Keratinocyte (primary cell): ENCODE results near the gene P3H2. TPM values are rescaled to one million over a fixed set of nuclear protein-coding genes. Genes with fewer than 3 reads are reported as not detected.

Experiments used
- DNase-seq: peaks from one replicate; pipeline ENCODE4 v3.0.0-alpha.2; 2011; ENCODE audit warnings: low read depth, missing footprints, low spot score
- FAIRE-seq: peaks from 2 replicates; lab custom pipeline; 2011; peaks lifted over from hg19 to GRCh38; lab: Jason Lieb, UNC
- H2AFZ ChIP-seq: 2 replicates; pipeline ENCODE4 v1.6.0; 2012; ENCODE audit warnings: low read length, control low read depth, inconsistent platforms; ENCODE audit not compliant: control insufficient read depth
- H3K27ac ChIP-seq: 2 replicates; pipeline ENCODE4 v1.5.1; 2011; ENCODE audit warnings: low read length; ENCODE audit not compliant: control insufficient read depth, insufficient read depth
- H3K27me3 ChIP-seq: 3 replicates; pipeline ENCODE4 v1.6.0; 2011; ENCODE audit warnings: low read length; ENCODE audit not compliant: control insufficient read depth, insufficient read depth; ENCODE audit errors: extremely low read depth
- H3K36me3 ChIP-seq, 2 experiments: 2 replicates in 1 of 2; 3 replicates in 1 of 2; pipeline ENCODE4 v1.5.1; 2011; ENCODE audit warnings: low read length in 2 of 2, mild to moderate bottlenecking in 1 of 2; ENCODE audit not compliant: control insufficient read depth in 2 of 2, insufficient read depth in 2 of 2; ENCODE audit errors: extremely low read depth in 1 of 2
- H3K4me1 ChIP-seq: 3 replicates; pipeline ENCODE4 v1.5.1; 2011; ENCODE audit warnings: low read length; ENCODE audit not compliant: control insufficient read depth, insufficient read depth; ENCODE audit errors: extremely low read depth
- H3K4me2 ChIP-seq: 3 replicates; pipeline ENCODE4 v1.6.0; 2011; ENCODE audit warnings: low read depth, low read length; ENCODE audit not compliant: control insufficient read depth, insufficient read depth; ENCODE audit errors: extremely low read depth
- H3K4me3 ChIP-seq, 3 experiments: fragments of 200-600 bp in 1 of 3; sonication (generic) in 1 of 3; 2 replicates in 2 of 3; 3 replicates in 1 of 3; pipeline ENCODE4 v1.5.1; 2011 to 2016; ENCODE audit warnings: low read length in 3 of 3, mild to moderate bottlenecking in 3 of 3, control low read depth in 2 of 3, inconsistent platforms in 1 of 3, low read depth in 1 of 3, mixed read lengths in 1 of 3, mixed run types in 1 of 3, moderate library complexity in 1 of 3; ENCODE audit not compliant: control insufficient read depth in 2 of 3, insufficient read depth in 2 of 3; ENCODE audit errors: extremely low read depth in 1 of 3
- H3K79me2 ChIP-seq: 2 replicates; pipeline ENCODE4 v1.6.0; 2012; ENCODE audit warnings: low read length; ENCODE audit not compliant: control insufficient read depth, insufficient read depth
- H3K9ac ChIP-seq: 3 replicates; pipeline ENCODE4 v1.6.0; 2011; ENCODE audit warnings: low read length; ENCODE audit not compliant: control insufficient read depth, insufficient read depth; ENCODE audit errors: extremely low read depth
- H3K9me1 ChIP-seq: 3 replicates; pipeline ENCODE4 v1.6.0; 2011; ENCODE audit warnings: low read length; ENCODE audit not compliant: control insufficient read depth, insufficient read depth; ENCODE audit errors: extremely low read depth
- H3K9me3 ChIP-seq: 2 replicates; pipeline ENCODE4 v1.5.1; 2012; ENCODE audit warnings: low read depth, low read length; ENCODE audit not compliant: control insufficient read depth
- H4K20me1 ChIP-seq: 3 replicates; pipeline ENCODE4 v1.6.0; 2011; ENCODE audit warnings: low read length; ENCODE audit not compliant: control insufficient read depth, insufficient read depth; ENCODE audit errors: extremely low read depth
- EZH2 ChIP-seq: IDR thresholded peaks from one replicate; pipeline ENCODE4 v1.6.1; 2012; ENCODE audit warnings: inconsistent platforms, mild to moderate bottlenecking, low read length, moderate library complexity
- dilution Hi-C: fragments of 300-500 bp; cut with MboI; formaldehyde crosslinking; loops from one replicate; pipeline ENCODE4 v1.7.0; 2020; ENCODE audit warnings: low sequenced_read_pairs; ENCODE audit not compliant: extremely low pct_ligation_motif_present
- polyA plus RNA-seq, 5 experiments: library from polyadenylated mRNA; depleted of rRNA in 3 of 5; stranded (reverse) in 3 of 5; stranded (forward) in 1 of 5; unstranded in 1 of 5; fragments of >200 nt; gene quantifications; 1 replicate in 1 of 5; 2 replicates in 3 of 5; 3 replicates in 1 of 5; pipeline versions ENCODE4 v1.2.1 to v1.2.3, GENCODE V29; 2011 to 2012; ENCODE audit warnings: missing spikeins in 2 of 5, low read depth in 1 of 5, low replicate concordance in 1 of 5
- TF ChIP-seq, protein P1 (sequence below), 3 experiments: IDR thresholded peaks in 1 of 3; conservative IDR thresholded peaks in 1 of 3; optimal IDR thresholded peaks in 1 of 3; 2 replicates in 2 of 3; 3 replicates in 1 of 3; pipeline versions ENCODE3 to v1.5.1; 2011; ENCODE audit warnings: low read length in 3 of 3, mild to moderate bottlenecking in 3 of 3, moderate library complexity in 2 of 3, control low read depth in 1 of 3, inconsistent platforms in 1 of 3; ENCODE audit not compliant: insufficient read depth in 2 of 3; ENCODE audit errors: extremely low read depth in 1 of 3

Gene P3H2
- polyA plus RNA-seq, 1 donor (not counting 4 experiments of a cell fraction or from before 2014, with no cell fraction given), result 115 TPM

DNA sequence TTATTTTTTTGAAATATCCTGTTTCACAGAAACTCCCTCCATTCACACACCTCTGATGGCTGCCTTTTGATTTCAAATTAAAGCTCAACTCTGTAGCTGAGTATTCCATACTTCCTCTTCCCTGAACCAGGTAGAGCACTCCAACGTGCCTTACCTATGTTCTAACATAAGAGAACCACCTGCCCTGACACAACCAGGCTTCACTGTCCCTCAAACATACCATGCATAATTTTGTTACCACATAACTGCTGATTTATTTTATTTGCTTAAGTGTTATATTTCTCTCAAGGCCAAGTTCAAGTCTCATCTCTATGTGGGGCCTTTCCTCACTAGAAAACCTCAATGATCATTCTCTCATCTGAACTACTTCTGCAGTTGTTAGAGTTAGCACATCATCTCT is 209.7 kb downstream of the P3H2 start:
- peaks cover 74% of the 10 kb centered on the region for H3K4me1 ChIP-seq
- FAIRE-seq, result peak; percentile 20
- no peak for DNase-seq

GRCh38 chr3:189909573-189909972 is 211.1 kb downstream of the P3H2 start:
- DNase-seq, result peak; percentile 81

More for the DNA sequence above, 209.7 kb downstream of the P3H2 start:
- no peak overlapping the region for H3K4me3 ChIP-seq
- TF ChIP-seq, protein P1, sequence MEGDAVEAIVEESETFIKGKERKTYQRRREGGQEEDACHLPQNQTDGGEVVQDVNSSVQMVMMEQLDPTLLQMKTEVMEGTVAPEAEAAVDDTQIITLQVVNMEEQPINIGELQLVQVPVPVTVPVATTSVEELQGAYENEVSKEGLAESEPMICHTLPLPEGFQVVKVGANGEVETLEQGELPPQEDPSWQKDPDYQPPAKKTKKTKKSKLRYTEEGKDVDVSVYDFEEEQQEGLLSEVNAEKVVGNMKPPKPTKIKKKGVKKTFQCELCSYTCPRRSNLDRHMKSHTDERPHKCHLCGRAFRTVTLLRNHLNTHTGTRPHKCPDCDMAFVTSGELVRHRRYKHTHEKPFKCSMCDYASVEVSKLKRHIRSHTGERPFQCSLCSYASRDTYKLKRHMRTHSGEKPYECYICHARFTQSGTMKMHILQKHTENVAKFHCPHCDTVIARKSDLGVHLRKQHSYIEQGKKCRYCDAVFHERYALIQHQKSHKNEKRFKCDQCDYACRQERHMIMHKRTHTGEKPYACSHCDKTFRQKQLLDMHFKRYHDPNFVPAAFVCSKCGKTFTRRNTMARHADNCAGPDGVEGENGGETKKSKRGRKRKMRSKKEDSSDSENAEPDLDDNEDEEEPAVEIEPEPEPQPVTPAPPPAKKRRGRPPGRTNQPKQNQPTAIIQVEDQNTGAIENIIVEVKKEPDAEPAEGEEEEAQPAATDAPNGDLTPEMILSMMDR (optimal IDR thresholded peaks at IDR 0.05 in 1 of 3, IDR thresholded peaks at IDR 0.05 in 1 of 3, conservative IDR thresholded peaks at IDR 0.05 in 1 of 3; ENCODE audit: extremely low read depth in 1 of 3, insufficient read depth in 2 of 3, low read length in 3 of 3), result no peak
- no peak for TF ChIP-seq EZH2
- peak overlapping the region; percentile 99 for H3K27ac ChIP-seq
- no peaks in the 10 kb centered on the region for H3K9me1 ChIP-seq
- H3K36me3 ChIP-seq, result no peaks in the 10 kb centered on the region
- no peaks in the 10 kb centered on the region for H3K27me3 ChIP-seq
- H2AFZ ChIP-seq, result no peak overlapping the region
- no peaks in the 10 kb centered on the region for H3K9me3 ChIP-seq
- H4K20me1 ChIP-seq, result no peaks in the 10 kb centered on the region
- no peak overlapping the region for H3K4me2 ChIP-seq
- dilution Hi-C loops, result no loop called here
- no peak overlapping the region for H3K9ac ChIP-seq
- H3K79me2 ChIP-seq, result no peaks in the 10 kb centered on the region

More at GRCh38 chr3:189909573-189909972, 211.1 kb downstream of the P3H2 start:
- no peaks in the 10 kb centered on the region for H3K27me3 ChIP-seq
- no peaks in the 10 kb centered on the region for H4K20me1 ChIP-seq
- peak overlapping the region; percentile 76 for H3K9ac ChIP-seq
- no peaks in the 10 kb centered on the region for H3K9me1 ChIP-seq
- FAIRE-seq, result peak; percentile 84
- dilution Hi-C loops, result no loop called here
- TF ChIP-seq EZH2, result no peak
- TF ChIP-seq, protein P1 (optimal IDR thresholded peaks at IDR 0.05 in 1 of 3, IDR thresholded peaks at IDR 0.05 in 1 of 3, conservative IDR thresholded peaks at IDR 0.05 in 1 of 3; ENCODE audit: extremely low read depth in 1 of 3, insufficient read depth in 2 of 3, low read length in 3 of 3), result no peak
- H3K4me3 ChIP-seq, result no peak overlapping the region
- H3K36me3 ChIP-seq, result no peaks in the 10 kb centered on the region
- H3K4me1 ChIP-seq, result peaks cover 60% of the 10 kb centered on the region
- no peaks in the 10 kb centered on the region for H3K79me2 ChIP-seq
- no peak overlapping the region for H2AFZ ChIP-seq
- H3K9me3 ChIP-seq, result no peaks in the 10 kb centered on the region
- H3K4me2 ChIP-seq, result peak overlapping the region; percentile 75
- H3K27ac ChIP-seq, result peak overlapping the region; percentile 99
